ENCODE data around the gene CENPS.
A peak's percentile ranks its signal among the peaks of the same experiment; 100 is the strongest.
"Not testable (repeated sequence)": the region's sequence is repeated elsewhere in the genome, so short reads cannot be mapped to it uniquely, and the experiment has no call there.

The CENPS gene

GRCh38 chr1:10430216-10431069 lies at the start of gene CENPS:
Gene CENPS (plus strand): TSS chr1:10430433. CDS start chr1:10430518, 85 bp downstream.
- DNase-seq (ENCODE audit: low spot score) = peak; percentile 99

GRCh38 chr1:10380594-10381275 lies 49.5 kb upstream of the CENPS start:
- no peak for DNase-seq (ENCODE audit: low spot score)

- DNase-seq (ENCODE audit: low spot score) = no peak
These were observed 46.6 kb upstream of the CENPS start for GRCh38 chr1:10383630-10384029.

GRCh38 chr1:10384219-10384618 lies 46.0 kb upstream of the CENPS start:
- DNase-seq (ENCODE audit: low spot score) = no peak

- no peak for DNase-seq (ENCODE audit: low spot score)
These were observed 43.2 kb upstream of the CENPS start for GRCh38 chr1:10386761-10387676.

GRCh38 chr1:10387677-10388386 lies 42.4 kb upstream of the CENPS start:
- DNase-seq (ENCODE audit: low spot score) = no peak

- no peak for DNase-seq (ENCODE audit: low spot score)
These were observed 41.9 kb upstream of the CENPS start for GRCh38 chr1:10388387-10388715.

GRCh38 chr1:10389271-10389973 lies 40.8 kb upstream of the CENPS start:
- no peak for DNase-seq (ENCODE audit: low spot score)

- DNase-seq (ENCODE audit: low spot score) = no peak
These were observed 33.4 kb upstream of the CENPS start for GRCh38 chr1:10396870-10397269.

- DNase-seq (ENCODE audit: low spot score) = no peak
These were observed 31.9 kb upstream of the CENPS start for GRCh38 chr1:10398278-10398733.

- peak; percentile 98 for DNase-seq (ENCODE audit: low spot score)
These were observed 31.3 kb upstream of the CENPS start, which contains the start of gene PGD for GRCh38 chr1:10398734-10399443. Gene PGD (plus strand): TSS chr1:10399064. CDS start chr1:10399118, 54 bp downstream.

GRCh38 chr1:10399444-10399941 lies 30.7 kb upstream of the CENPS start:
- DNase-seq (ENCODE audit: low spot score) = peak; percentile 45

GRCh38 chr1:10400013-10400412 lies 30.2 kb upstream of the CENPS start:
- DNase-seq (ENCODE audit: low spot score) = no peak

- DNase-seq (ENCODE audit: low spot score) = no peak
These were observed 29.0 kb upstream of the CENPS start for GRCh38 chr1:10401281-10401680.

- DNase-seq (ENCODE audit: low spot score) = no peak
These were observed 27.4 kb upstream of the CENPS start for GRCh38 chr1:10402729-10403274.

- DNase-seq (ENCODE audit: low spot score) = no peak
These were observed 23.0 kb upstream of the CENPS start for GRCh38 chr1:10407201-10407600.

GRCh38 chr1:10415211-10415930 lies 14.9 kb upstream of the CENPS start:
- DNase-seq (ENCODE audit: low spot score) = no peak

- DNase-seq (ENCODE audit: low spot score) = not testable (repeated sequence)
These were observed 14.3 kb upstream of the CENPS start for GRCh38 chr1:10415967-10416366.

GRCh38 chr1:10418741-10419140 lies 11.5 kb upstream of the CENPS start:
- DNase-seq (ENCODE audit: low spot score) = not testable (repeated sequence)
